GM12891 (cell line): ENCODE measurements around the gene COPZ1.

Experiments
- DNase-seq: peaks from one replicate; pipeline ENCODE4 v3.0.0; 2011; ENCODE audit warnings: low spot score; ENCODE audit not compliant: insufficient read length
- FAIRE-seq: peaks from 2 replicates; lab custom pipeline; 2011; peaks lifted over from hg19 to GRCh38; lab: Jason Lieb, UNC
- PAX5 ChIP-seq: IDR thresholded peaks from 2 replicates; pipeline ENCODE4 v1.6.1; 2011; ENCODE audit warnings: low read length, moderate library complexity, mild to moderate bottlenecking; ENCODE audit not compliant: insufficient read depth, severe bottlenecking
- POLR2A ChIP-seq: IDR thresholded peaks from 2 replicates; pipeline ENCODE4 v1.6.1; 2011; ENCODE audit warnings: low read depth, low read length, control low read depth
- POLR2AphosphoS5 ChIP-seq: IDR thresholded peaks from 2 replicates; pipeline ENCODE4 v1.6.1; 2011; ENCODE audit warnings: low read depth, low read length, control low read depth
- POU2F2 ChIP-seq: IDR thresholded peaks from 2 replicates; pipeline ENCODE4 v1.6.1; 2011; ENCODE audit warnings: low read depth, mild to moderate bottlenecking, control low read depth, low read length, moderate library complexity
- SPI1 ChIP-seq: IDR thresholded peaks from 2 replicates; pipeline ENCODE4 v1.6.1; 2011; ENCODE audit warnings: low read depth, low read length, control low read depth
- TAF1 ChIP-seq: IDR thresholded peaks from 2 replicates; pipeline ENCODE4 v1.6.1; 2011; ENCODE audit warnings: low read depth, low read length, control low read depth

Gene COPZ1

DNA sequence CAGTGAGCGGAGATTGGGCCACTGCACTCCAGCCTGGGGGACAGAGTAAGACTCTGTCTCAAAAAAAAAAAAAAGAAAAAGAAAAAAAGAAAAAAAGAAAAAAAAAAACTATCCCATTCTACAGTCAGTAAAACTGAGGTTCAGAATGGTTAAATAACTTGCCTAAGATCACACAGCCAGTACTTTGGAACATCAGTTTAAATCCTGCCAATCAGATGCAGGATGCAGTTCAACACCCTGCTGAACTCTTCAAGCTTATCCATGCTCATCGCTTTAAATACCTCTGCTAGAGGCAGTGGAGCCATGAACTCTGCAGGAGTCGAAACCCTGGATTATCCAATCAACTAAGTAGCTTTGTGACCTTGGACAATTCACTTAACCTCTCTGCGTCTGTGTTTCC is 56.2 kb downstream of the COPZ1 start:
- DNase-seq (no peak), FAIRE-seq (no peak)
- TF ChIP-seq SPI1 (no peak), POLR2A (no peak), POU2F2 (no peak), TAF1 (no peak), PAX5 (no peak), POLR2AphosphoS5 (no peak)

DNA sequence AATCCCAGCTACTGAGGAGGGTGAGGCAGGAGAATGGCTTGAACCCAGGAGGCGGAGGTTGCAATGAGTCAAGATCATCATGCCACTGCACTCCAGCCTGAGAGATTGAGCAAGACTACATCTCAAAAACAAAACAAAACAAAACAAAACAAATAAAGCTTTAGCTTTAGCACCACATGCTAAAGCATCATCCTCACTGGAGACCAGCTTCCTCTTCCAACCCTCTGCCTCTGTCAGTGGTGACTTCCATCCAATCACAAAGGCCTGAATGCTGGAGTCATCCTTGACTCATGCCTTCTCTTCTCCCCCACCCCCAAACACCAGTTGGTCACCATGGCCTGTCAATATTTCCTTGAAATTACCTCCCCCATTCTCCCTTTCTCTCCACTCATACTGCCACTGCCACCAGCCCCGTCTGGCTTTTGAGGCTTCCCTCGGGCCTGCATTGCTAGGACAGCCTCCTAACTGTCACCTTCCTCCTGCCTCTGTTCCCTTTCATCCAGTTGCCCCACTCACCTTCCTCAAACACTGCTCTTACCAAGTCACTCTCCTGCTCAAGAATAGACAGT is 58.2 kb downstream of the COPZ1 start:
- no peak for TF ChIP-seq POU2F2
- TF ChIP-seq TAF1 = no peak
- TF ChIP-seq POLR2A = no peak
- no peak for TF ChIP-seq SPI1
- TF ChIP-seq POLR2AphosphoS5 = no peak
- TF ChIP-seq PAX5 = no peak
- no peak for FAIRE-seq
- DNase-seq = no peak

DNA sequence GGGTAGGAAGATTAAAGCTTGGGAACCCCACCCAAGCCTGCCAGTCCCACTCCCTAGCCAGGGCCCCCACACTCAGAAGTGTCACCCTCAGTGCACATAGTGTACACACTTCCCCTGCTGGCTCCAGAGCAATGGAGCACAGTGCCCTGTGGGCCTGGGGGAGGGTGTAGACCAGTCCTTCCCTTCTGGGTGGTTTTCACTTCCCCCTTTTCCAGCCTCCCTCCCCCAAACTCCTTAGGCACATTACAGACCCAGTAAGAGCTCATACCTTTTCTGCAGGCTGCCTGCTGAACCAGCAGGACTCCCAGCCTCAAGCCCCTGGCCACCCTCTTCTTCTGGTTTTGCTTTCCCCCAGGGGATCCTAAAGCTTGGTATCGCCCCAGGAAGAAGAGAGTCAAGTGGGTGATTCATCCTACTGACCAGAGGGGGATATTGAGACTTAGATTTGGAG is 59.7 kb downstream of the COPZ1 start, which contains the start of gene ZNF385A:
ZNF385A (minus strand) TSS at position 143 of the 451 bp plus-strand sequence. CDS start 219 bp downstream, outside the sequence.
- DNase-seq (no peak), FAIRE-seq (no peak)
- no peak for TF ChIP-seq PAX5
- TF ChIP-seq POLR2AphosphoS5 = no peak
- TF ChIP-seq POU2F2 = no peak
- peak; percentile 91 for TF ChIP-seq SPI1
- no peak for TF ChIP-seq POLR2A
- no peak for TF ChIP-seq TAF1

DNA sequence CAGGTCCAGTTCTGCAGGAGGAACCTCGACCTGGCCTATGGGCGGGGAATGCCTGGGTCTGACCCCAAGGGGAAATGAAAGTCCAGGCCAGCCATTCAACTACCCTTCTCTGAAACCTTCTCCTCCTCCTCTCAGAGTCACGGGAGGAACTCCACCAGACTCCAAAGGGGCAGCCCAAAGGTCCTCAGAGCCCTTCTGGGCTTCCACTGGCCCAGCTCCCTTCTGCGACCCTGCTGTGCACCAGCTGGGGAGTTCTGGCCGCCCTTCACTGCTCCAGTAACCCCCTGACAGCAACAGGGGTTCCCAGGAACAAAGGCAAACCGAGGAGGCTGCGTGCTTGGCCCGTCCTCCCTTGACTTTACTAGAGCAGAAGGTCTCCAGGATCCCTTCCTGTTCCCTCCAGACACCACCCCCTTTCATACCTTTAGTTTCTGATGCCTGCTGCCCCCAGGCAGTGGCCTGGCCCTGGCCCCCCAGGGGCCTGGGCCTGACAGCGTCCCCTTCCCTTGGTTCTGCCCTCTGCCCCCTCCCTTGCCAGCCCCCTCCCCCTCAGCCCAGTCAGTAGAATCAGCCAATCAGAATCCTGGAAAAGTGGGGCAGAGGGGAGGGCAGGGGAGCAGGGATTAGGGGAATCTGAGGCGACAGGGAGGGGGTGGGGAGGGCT is 60.5 kb downstream of the COPZ1 start:
- no peak for FAIRE-seq
- TF ChIP-seq SPI1 = peak; percentile 89
- no peak for TF ChIP-seq PAX5
- no peak for DNase-seq

DNA sequence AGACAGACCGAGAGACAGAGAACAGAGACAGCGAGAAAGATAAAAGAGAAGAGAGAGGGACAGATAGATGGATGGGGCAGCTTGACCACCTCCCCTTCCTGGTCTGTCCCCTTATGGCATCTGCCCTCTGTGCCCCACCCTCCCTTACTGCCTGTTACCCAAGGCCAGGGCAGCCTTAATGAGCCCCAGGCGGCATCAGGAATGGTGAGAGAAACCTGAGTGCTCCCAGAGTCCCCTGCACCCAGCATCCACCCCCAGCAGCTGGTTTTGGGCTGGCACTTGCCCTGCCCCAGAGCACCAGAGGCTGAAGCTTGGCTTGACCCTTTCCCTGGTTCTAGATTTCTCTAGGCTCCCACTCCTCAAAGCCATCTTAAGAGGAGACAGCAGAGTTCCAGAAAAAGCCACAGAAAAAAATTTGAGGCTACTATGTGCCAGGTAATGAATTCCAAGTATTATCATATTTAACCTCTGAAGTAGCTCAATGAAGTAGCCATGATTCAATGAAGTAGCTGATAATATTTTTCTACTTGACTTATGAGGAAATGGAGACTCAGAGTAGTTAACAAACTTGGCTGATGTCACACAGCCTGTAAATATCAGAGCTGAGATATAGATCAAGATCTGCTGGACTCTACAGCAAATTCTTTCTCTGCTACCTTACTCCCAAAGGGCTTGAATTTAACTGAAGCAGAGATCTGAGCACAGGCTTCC is 61.6 kb downstream of the COPZ1 start:
- DNase-seq (no peak), FAIRE-seq (no peak)
- TF ChIP-seq POU2F2 = no peak
- TF ChIP-seq POLR2A = no peak
- TF ChIP-seq PAX5 = no peak
- TF ChIP-seq POLR2AphosphoS5 = no peak
- TF ChIP-seq TAF1 = no peak

DNA sequence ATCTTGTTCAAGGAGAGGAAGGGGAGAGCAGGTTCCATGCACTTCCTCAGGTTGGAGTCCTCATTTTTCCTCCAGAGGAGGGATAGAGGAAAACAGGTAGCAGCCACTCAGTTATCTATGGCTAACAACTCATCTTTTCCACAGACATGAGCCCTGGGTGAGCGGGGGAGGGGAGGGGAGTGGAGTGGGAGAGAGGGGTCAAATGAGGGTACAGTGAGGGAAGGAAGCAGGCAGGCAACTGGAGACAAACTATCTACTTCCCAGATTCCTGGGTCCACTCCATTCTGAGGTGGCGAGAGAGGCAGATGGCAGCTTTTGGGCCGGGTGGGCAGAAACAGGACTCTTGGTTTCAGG is 62.2 kb downstream of the COPZ1 start:
- no peak for FAIRE-seq
- TF ChIP-seq POLR2A (no peak), PAX5 (no peak), SPI1 (no peak), TAF1 (no peak), POU2F2 (no peak), POLR2AphosphoS5 (no peak)
- no peak for DNase-seq

DNA sequence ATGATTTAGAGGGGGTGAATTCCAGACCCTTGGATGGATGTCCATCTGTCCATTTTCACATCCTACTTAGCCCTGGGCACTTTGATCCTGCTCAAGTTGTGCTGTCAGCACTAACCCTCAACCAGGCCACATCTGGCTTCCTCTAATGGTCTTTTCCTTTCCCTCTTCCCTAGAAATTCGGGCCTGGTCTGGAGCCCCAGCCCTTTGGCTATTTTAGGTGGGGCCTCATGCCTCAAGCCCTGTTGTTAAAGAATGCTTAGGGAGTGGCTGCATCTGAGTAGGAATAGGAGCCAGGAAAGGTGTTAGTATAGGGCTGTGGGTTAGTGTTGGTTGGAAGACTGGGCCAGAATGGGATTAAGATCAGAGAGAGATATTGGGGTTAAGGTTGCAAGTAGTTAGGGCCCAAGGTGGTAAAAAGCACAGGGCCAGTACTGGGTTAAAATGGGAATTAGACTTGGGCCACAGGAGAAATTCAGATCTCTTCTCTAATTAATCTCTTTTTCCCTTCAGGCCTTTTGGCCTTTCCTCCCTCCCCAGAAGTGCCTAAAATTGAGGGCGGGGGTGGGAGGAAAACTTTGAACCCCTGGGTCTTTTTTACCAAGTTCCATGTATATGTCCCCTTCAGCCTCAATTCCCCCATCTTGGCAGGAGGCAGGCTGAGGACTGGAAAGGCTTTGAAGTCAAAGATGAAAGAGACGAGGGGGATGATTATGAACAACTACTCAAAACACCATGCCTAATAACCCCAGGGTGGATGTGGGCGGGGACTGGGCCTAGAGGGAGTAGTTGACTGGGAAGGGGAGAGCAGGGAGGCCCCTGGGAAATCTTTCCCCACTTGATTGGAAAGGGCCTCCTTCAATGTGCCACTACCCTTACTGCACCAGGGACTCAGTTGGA is 63.6 kb downstream of the COPZ1 start:
- DNase-seq (no peak), FAIRE-seq (no peak)
- TF ChIP-seq POU2F2 (no peak), SPI1 (no peak), PAX5 (no peak), POLR2AphosphoS5 (no peak), TAF1 (no peak), POLR2A (no peak)

DNA sequence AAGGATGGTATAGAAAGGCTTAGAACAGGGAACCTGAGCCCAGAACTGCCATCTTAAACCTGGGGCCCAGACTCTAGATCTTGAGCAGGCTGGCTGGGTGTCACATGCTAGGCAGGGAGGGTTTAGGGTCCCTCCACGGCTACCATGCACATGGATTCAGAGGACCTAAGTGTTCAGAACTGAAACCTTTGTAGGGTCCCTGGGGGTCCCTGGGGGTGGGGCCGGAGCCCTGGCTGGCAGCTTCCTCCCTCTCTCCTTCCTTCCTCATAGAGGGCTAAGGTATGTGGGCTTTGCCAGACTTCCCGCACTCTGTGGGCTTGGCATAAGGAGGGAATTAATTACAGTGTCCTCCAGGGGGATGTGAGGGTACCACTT is 64.2 kb downstream of the COPZ1 start:
- TF ChIP-seq POU2F2 (no peak), PAX5 (no peak), POLR2AphosphoS5 (no peak), POLR2A (no peak), SPI1 (no peak), TAF1 (no peak)
- no peak for FAIRE-seq
- no peak for DNase-seq
